ENCODE data around the gene DZIP1.

DNA sequence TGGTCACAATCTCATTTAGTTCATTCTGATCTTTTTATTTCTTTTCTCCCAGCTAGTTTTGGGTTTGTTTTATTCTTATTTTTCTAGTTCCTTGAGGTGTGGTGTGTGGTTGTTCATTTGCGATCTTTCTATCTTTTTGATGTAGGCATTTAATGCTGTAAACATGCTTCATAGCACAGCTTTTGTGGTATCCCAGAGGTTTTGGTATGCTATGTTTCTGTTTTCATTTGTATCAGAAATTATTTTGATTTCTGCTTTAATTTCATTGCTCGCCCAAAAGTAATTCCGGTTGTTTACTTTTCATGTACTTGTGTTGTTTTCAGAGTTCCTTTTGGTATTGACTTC lies 45.0 kb upstream of the DZIP1 start:
- TF ChIP-seq, protein P1, sequence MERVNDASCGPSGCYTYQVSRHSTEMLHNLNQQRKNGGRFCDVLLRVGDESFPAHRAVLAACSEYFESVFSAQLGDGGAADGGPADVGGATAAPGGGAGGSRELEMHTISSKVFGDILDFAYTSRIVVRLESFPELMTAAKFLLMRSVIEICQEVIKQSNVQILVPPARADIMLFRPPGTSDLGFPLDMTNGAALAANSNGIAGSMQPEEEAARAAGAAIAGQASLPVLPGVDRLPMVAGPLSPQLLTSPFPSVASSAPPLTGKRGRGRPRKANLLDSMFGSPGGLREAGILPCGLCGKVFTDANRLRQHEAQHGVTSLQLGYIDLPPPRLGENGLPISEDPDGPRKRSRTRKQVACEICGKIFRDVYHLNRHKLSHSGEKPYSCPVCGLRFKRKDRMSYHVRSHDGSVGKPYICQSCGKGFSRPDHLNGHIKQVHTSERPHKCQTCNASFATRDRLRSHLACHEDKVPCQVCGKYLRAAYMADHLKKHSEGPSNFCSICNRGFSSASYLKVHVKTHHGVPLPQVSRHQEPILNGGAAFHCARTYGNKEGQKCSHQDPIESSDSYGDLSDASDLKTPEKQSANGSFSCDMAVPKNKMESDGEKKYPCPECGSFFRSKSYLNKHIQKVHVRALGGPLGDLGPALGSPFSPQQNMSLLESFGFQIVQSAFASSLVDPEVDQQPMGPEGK (CRISPR knock-in tag; IDR thresholded peaks at IDR 0.05; ENCODE audit: borderline replicate concordance): no peak
- no peak for TF ChIP-seq ARNTL (CRISPR knock-in tag; IDR thresholded peaks at IDR 0.05; ENCODE audit: borderline replicate concordance, low read depth)
- no peak for TF ChIP-seq ZFP30 (CRISPR knock-in tag; IDR thresholded peaks at IDR 0.05)
- TF ChIP-seq, protein P2, sequence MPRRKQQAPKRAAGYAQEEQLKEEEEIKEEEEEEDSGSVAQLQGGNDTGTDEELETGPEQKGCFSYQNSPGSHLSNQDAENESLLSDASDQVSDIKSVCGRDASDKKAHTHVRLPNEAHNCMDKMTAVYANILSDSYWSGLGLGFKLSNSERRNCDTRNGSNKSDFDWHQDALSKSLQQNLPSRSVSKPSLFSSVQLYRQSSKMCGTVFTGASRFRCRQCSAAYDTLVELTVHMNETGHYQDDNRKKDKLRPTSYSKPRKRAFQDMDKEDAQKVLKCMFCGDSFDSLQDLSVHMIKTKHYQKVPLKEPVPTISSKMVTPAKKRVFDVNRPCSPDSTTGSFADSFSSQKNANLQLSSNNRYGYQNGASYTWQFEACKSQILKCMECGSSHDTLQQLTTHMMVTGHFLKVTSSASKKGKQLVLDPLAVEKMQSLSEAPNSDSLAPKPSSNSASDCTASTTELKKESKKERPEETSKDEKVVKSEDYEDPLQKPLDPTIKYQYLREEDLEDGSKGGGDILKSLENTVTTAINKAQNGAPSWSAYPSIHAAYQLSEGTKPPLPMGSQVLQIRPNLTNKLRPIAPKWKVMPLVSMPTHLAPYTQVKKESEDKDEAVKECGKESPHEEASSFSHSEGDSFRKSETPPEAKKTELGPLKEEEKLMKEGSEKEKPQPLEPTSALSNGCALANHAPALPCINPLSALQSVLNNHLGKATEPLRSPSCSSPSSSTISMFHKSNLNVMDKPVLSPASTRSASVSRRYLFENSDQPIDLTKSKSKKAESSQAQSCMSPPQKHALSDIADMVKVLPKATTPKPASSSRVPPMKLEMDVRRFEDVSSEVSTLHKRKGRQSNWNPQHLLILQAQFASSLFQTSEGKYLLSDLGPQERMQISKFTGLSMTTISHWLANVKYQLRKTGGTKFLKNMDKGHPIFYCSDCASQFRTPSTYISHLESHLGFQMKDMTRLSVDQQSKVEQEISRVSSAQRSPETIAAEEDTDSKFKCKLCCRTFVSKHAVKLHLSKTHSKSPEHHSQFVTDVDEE (CRISPR knock-in tag; IDR thresholded peaks at IDR 0.05): no peak
- TF ChIP-seq, protein P3, sequence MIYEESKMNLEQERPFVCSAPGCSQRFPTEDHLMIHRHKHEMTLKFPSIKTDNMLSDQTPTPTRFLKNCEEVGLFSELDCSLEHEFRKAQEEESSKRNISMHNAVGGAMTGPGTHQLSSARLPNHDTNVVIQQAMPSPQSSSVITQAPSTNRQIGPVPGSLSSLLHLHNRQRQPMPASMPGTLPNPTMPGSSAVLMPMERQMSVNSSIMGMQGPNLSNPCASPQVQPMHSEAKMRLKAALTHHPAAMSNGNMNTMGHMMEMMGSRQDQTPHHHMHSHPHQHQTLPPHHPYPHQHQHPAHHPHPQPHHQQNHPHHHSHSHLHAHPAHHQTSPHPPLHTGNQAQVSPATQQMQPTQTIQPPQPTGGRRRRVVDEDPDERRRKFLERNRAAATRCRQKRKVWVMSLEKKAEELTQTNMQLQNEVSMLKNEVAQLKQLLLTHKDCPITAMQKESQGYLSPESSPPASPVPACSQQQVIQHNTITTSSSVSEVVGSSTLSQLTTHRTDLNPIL (CRISPR knock-in tag; IDR thresholded peaks at IDR 0.05; ENCODE audit: low read depth): no peak
- no peak for TF ChIP-seq PPARA (CRISPR knock-in tag; IDR thresholded peaks at IDR 0.05; ENCODE audit: borderline replicate concordance)
